HG03520 (cell line): ENCODE data around the gene PVR.

ENCODE experiments used
- ATAC-seq: cut with Tn5 transposase; IDR thresholded peaks from one replicate; pipeline ENCODE4 v1.9.1; 2021; ENCODE audit warnings: mild to moderate bottlenecking, moderate library complexity; ENCODE audit not compliant: unreplicated experiment

PVR gene

GRCh38 chr19:44644402-44645016, 799 bp downstream of the PVR start:
- no peak for ATAC-seq

- no peak for ATAC-seq
Measured at GRCh38 chr19:44645407-44646048, 1.8 kb downstream of the PVR start.

- ATAC-seq: no peak
Measured at GRCh38 chr19:44646049-44646416, 2.3 kb downstream of the PVR start.

- no peak for ATAC-seq
Measured at GRCh38 chr19:44647144-44647543, 3.4 kb downstream of the PVR start.

- no peak for ATAC-seq
Measured at GRCh38 chr19:44648631-44649251, 5.0 kb downstream of the PVR start.

- ATAC-seq: no peak
Measured at GRCh38 chr19:44649578-44650145, 6.0 kb downstream of the PVR start.

- ATAC-seq: no peak
Measured at GRCh38 chr19:44653343-44653742, 9.6 kb downstream of the PVR start.

GRCh38 chr19:44653977-44654774, 10.5 kb downstream of the PVR start:
- ATAC-seq: peak; percentile 67

- no peak for ATAC-seq
Measured at GRCh38 chr19:44657211-44657921, 13.7 kb downstream of the PVR start.

- ATAC-seq: no peak
Measured at GRCh38 chr19:44658069-44658733, 14.5 kb downstream of the PVR start.

- no peak for ATAC-seq
Measured at GRCh38 chr19:44660081-44660480, 16.4 kb downstream of the PVR start.

- no peak for ATAC-seq
Measured at GRCh38 chr19:44661205-44661604, 17.5 kb downstream of the PVR start.

GRCh38 chr19:44661904-44662303, 18.2 kb downstream of the PVR start:
- ATAC-seq: no peak

- ATAC-seq: no peak
Measured at GRCh38 chr19:44662691-44663385, 19.1 kb downstream of the PVR start.

GRCh38 chr19:44663996-44664395, 20.3 kb downstream of the PVR start:
- no peak for ATAC-seq

- ATAC-seq: no peak
Measured at GRCh38 chr19:44664976-44665375, 21.3 kb downstream of the PVR start.

- ATAC-seq: no peak
Measured at GRCh38 chr19:44666852-44667556, 23.3 kb downstream of the PVR start.

GRCh38 chr19:44668985-44669764, 25.5 kb downstream of the PVR start:
- ATAC-seq: no peak
